A549 (cell line): ENCODE data around the gene DCXR. TPM values are rescaled to one million over a fixed set of nuclear protein-coding genes. Genes with fewer than 3 reads are reported as not detected.
A peak's percentile ranks its signal among the peaks of the same experiment; 100 is the strongest.

ENCODE experiments used
- ATAC-seq, 2 experiments: fragments of 200-7000 bp in 1 of 2; fragments of >200 bp in 1 of 2; cut with Nextera tagmentation in 1 of 2; cut with Tn5 transposase in 1 of 2; 3 replicates each; pipeline versions ENCODE4 v1.8.0 to v1.9.1; 2018 to 2020; ENCODE audit warnings: mild to moderate bottlenecking in 1 of 2, moderate library complexity in 1 of 2
- CTCF ChIA-PET: fragments of 300-600 bp; sonication (Branson Sonifier 250); formaldehyde crosslinking; extraction: SDS; loops from one replicate; lab custom pipeline; 2021; ENCODE audit warnings: antibody characterized with exemption, inconsistent platforms; lab: Yijun Ruan, JAX
- POLR2A ChIA-PET: fragments of 350-600 bp; formaldehyde crosslinking; extraction: SDS; loops from one replicate; lab custom pipeline; 2021; ENCODE audit warnings: antibody characterized with exemption, inconsistent platforms; lab: Yijun Ruan, JAX
- DNase-seq, 2 experiments: peaks; one replicate each; pipeline versions ENCODE4 v3.0.0 to v3.0.0-alpha.2; 2011 to 2016; ENCODE audit warnings: low read depth in 1 of 2, low spot score in 1 of 2
- FAIRE-seq: peaks from 2 replicates; lab custom pipeline; 2011; peaks lifted over from hg19 to GRCh38; lab: Jason Lieb, UNC
- H3K27ac ChIP-seq, 2 experiments: fragments of >200 bp; sonication (Bioruptor Twin); formaldehyde crosslinking; 3 replicates each; pipeline ENCODE4 v1.5.1; 2016 to 2017
- H3K4me1 ChIP-seq: fragments of >200 bp; sonication (Bioruptor Twin); formaldehyde crosslinking; 3 replicates; pipeline ENCODE4 v1.6.1; 2016
- H3K4me2 ChIP-seq: fragments of >200 bp; sonication (Bioruptor Twin); formaldehyde crosslinking; 3 replicates; pipeline ENCODE4 v1.6.1; 2016
- H3K4me3 ChIP-seq: fragments of >200 bp; sonication (Bioruptor Twin); formaldehyde crosslinking; 3 replicates; pipeline ENCODE4 v1.5.1; 2016
- H3K9me3 ChIP-seq: fragments of >200 bp; sonication (Bioruptor Twin); formaldehyde crosslinking; 3 replicates; pipeline ENCODE4 v1.6.1; 2016
- CBX2 ChIP-seq: fragments of 200-600 bp; sonication (generic); IDR thresholded peaks from 2 replicates; pipeline ENCODE4 v1.6.1; 2016; ENCODE audit warnings: low read depth, mild to moderate bottlenecking, borderline replicate concordance
- CEBPB ChIP-seq, 2 experiments: fragments of >200 bp in 1 of 2; sonication (Bioruptor Twin) in 1 of 2; formaldehyde crosslinking in 1 of 2; IDR thresholded peaks; 2 replicates each; pipeline ENCODE4 v1.6.1; 2012 to 2016
- CHD2 ChIP-seq: fragments of 150-350 bp; IDR thresholded peaks from 2 replicates; pipeline ENCODE4 v1.6.1; 2014; ENCODE audit warnings: low read length; ENCODE audit not compliant: partially characterized antibody
- EHF ChIP-seq: fragments of 250-450 bp; sonication (Bioruptor Pico); IDR thresholded peaks from 2 replicates; pipeline ENCODE4 v1.5.0; 2020; ENCODE audit warnings: mild to moderate bottlenecking
- EP300 ChIP-seq, 2 experiments: fragments of >200 bp; sonication (Bioruptor Twin); formaldehyde crosslinking; IDR thresholded peaks; 2 replicates in 1 of 2; 3 replicates in 1 of 2; pipeline ENCODE4 v1.6.1; 2016 to 2017
- FOSB ChIP-seq: fragments of 250-450 bp; sonication (Bioruptor Pico); IDR thresholded peaks from 2 replicates; pipeline ENCODE4 v1.5.0; 2020; ENCODE audit warnings: mild to moderate bottlenecking, moderate library complexity
- FOSL2 ChIP-seq, 2 experiments: fragments of 450-650 bp in 1 of 2; fragments of >200 bp in 1 of 2; sonication (Bioruptor Twin) in 1 of 2; formaldehyde crosslinking; IDR thresholded peaks; 2 replicates each; pipeline versions ENCODE4 v1.5.0 to v1.6.1; 2016 to 2020; ENCODE audit warnings: mild to moderate bottlenecking in 1 of 2, moderate library complexity in 1 of 2
- FOXS1 ChIP-seq: fragments of 250-450 bp; sonication (Bioruptor Pico); IDR thresholded peaks from 2 replicates; pipeline ENCODE4 v1.5.0; 2020; ENCODE audit warnings: mild to moderate bottlenecking, moderate library complexity
- GATA3 ChIP-seq: IDR thresholded peaks from 2 replicates; pipeline ENCODE4 v1.6.1; 2012; ENCODE audit warnings: borderline replicate concordance
- HEYL ChIP-seq: fragments of 250-450 bp; sonication (Bioruptor Pico); IDR thresholded peaks from 2 replicates; pipeline ENCODE4 v1.8.0; 2021; ENCODE audit warnings: mild to moderate bottlenecking, moderate library complexity
- HOXA7 ChIP-seq: fragments of 250-450 bp; sonication (Bioruptor Pico); IDR thresholded peaks from 2 replicates; pipeline ENCODE4 v1.5.0; 2020; ENCODE audit warnings: mild to moderate bottlenecking, moderate library complexity
- HOXB13 ChIP-seq: fragments of 250-450 bp; sonication (Bioruptor Pico); IDR thresholded peaks from 2 replicates; pipeline ENCODE4 v1.5.0; 2020; ENCODE audit warnings: low read depth, mild to moderate bottlenecking, moderate library complexity
- KDM1A ChIP-seq: fragments of 200-600 bp; sonication (generic); IDR thresholded peaks from 2 replicates; pipeline ENCODE4 v1.6.1; 2016; ENCODE audit warnings: low read depth, mild to moderate bottlenecking
- MYC ChIP-seq: IDR thresholded peaks from 2 replicates; pipeline ENCODE4 v1.6.1; 2012; ENCODE audit warnings: mild to moderate bottlenecking, inconsistent platforms, low read length, improper control_type of control experiment, borderline replicate concordance
- RAD21 ChIP-seq, 2 experiments: fragments of >200 bp in 1 of 2; sonication (Bioruptor Twin) in 1 of 2; formaldehyde crosslinking in 1 of 2; IDR thresholded peaks in 1 of 2; conservative IDR thresholded peaks in 1 of 2; 2 replicates in 1 of 2; 3 replicates in 1 of 2; pipeline ENCODE4 v1.6.1; 2012 to 2018; ENCODE audit warnings: inconsistent platforms in 1 of 2
- RARB ChIP-seq: fragments of 250-450 bp; sonication (Bioruptor Pico); IDR thresholded peaks from 2 replicates; pipeline ENCODE4 v1.8.0; 2021; ENCODE audit warnings: mild to moderate bottlenecking, moderate library complexity
- SREBF2 ChIP-seq: fragments of 450-650 bp; IDR thresholded peaks from 2 replicates; pipeline ENCODE4 v1.6.1; 2014; ENCODE audit warnings: mild to moderate bottlenecking, moderate library complexity
- WGBS: methylation state at CpG from one replicate; pipeline ENCODE4 v1.1.6; 2017; ENCODE audit errors: missing lambda C conversion rate; 5-methylcytosine and 5-hydroxymethylcytosine counted together
- polyA plus RNA-seq, 4 experiments: library from polyadenylated mRNA; depleted of rRNA in 3 of 4; stranded (reverse); fragments of >200 nt; fragmentation: RNase III in 1 of 4; extraction: RNeasy Plus Mini Kit Qiagen cat#74134 plus additional on column Dnase treatment in 1 of 4; gene quantifications; 2 replicates in 3 of 4; 3 replicates in 1 of 4; pipeline ENCODE4 v1.2.3, GENCODE V29; 2011 to 2017
- TF ChIP-seq, protein P1 (sequence below): fragments of 150-350 bp; IDR thresholded peaks from 2 replicates; pipeline ENCODE4 v1.6.1; 2014; ENCODE audit warnings: low read depth, mild to moderate bottlenecking, low read length
- TF ChIP-seq, protein P2 (sequence below): fragments of >200 bp; sonication (Bioruptor Twin); formaldehyde crosslinking; IDR thresholded peaks from 2 replicates; pipeline ENCODE4 v1.6.1; 2016
- TF ChIP-seq, protein P3 (sequence below): fragments of 450-650 bp; IDR thresholded peaks from 2 replicates; pipeline ENCODE4 v1.6.1; 2014; ENCODE audit warnings: antibody characterized with exemption
- TF ChIP-seq, protein P4 (sequence below): fragments of 250-450 bp; sonication (Bioruptor Pico); IDR thresholded peaks from 2 replicates; pipeline ENCODE4 v1.5.0; 2020; ENCODE audit warnings: low read depth, mild to moderate bottlenecking, moderate library complexity

The DCXR gene
- polyA plus RNA-seq, 2 of the 4 experiments (the other 2 are of a cell fraction): 39.3 to 70.7 TPM

DNA sequence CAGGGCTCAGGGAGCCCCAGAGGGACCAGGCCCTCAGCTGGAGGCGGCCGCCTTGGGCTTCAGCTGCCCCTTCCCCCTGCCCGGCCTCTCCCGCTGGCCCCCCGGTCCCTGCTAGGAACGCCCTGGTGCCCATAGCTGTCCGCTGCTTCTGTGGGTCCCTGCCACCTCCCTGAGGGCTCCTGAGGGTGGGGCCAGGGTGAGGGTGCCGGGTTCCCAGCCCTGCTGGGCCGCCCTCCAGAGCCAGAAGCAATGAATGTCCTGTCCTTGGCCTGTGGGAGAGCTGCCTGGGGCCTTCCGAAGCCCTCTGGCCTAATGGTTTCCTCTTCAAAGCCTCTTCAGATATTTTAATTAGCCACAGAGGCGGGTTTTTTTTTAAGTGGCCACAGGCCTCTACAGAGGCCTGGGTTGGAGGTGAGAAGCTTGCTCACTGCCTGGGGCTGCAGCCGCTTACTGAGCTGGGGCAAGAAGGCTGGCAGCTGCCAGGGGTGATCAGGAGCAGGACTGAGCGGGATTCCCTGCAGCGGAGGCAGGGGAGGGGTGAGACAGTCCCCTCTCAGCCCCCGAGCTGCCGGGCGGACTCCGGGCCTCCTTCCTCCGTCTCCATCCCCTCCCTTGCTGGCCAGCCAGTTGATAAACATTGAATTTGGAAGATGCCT is 24.7 kb downstream of the DCXR start:
- CTCF ChIA-PET: interaction anchor here (0.6 to 33.2 kb wide), 5 partner anchors 8 to 542 kb away, joined by 3 to 794 read pairs (median 4); partner anchors contain the start of genes CENPX, DCXR, LRRC45 and NOTUM
- H3K9me3 ChIP-seq: no peaks in the 10 kb centered on the region
- WGBS: 91% methylated on average over 15 of the region's 19 CpGs
- no peak overlapping the region for H3K4me2 ChIP-seq
- no peak overlapping the region for H3K4me3 ChIP-seq
- DNase-seq: no peak
- TF ChIP-seq CHD2: no peak
- TF ChIP-seq, all 56 proteins: peak for 0
- FAIRE-seq (no peak), ATAC-seq (0 out of 6 replicates have a peak, but pooled peaks of 1 of the 2 experiments have one; percentile 3)
- POLR2A ChIA-PET: interaction anchor here (0.9 kb wide), 1 partner anchor 9 kb away, joined by 3 read pairs; no protein-coding TSS in a partner anchor
- H3K4me1 ChIP-seq: no peaks in the 10 kb centered on the region
- H3K27ac ChIP-seq: peak overlapping the region in 1 of 2 experiments; percentile 18; a peak in 1 of 6 replicates

DNA sequence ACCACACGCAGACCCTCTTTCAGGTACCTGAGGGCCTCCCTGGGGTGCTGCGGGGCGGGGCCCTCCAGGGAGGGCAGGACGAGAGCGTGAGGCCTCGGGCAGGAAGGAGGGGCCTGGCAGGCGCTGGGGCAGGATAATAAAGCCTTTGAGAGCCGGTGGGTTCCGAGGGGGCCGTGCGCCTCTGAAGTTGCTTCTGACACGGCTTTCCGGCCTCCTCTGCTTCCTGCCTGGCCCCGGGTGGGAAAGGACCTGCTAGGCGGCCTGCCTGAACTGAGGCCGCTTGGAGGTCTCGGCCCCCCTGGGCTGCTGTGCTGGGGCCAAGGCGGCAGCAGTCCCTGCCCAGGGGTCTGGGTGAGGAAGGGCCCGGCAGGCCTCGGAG is 25.2 kb downstream of the DCXR start:
- TF ChIP-seq, protein P1, sequence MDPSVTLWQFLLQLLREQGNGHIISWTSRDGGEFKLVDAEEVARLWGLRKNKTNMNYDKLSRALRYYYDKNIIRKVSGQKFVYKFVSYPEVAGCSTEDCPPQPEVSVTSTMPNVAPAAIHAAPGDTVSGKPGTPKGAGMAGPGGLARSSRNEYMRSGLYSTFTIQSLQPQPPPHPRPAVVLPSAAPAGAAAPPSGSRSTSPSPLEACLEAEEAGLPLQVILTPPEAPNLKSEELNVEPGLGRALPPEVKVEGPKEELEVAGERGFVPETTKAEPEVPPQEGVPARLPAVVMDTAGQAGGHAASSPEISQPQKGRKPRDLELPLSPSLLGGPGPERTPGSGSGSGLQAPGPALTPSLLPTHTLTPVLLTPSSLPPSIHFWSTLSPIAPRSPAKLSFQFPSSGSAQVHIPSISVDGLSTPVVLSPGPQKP: no peak
- TF ChIP-seq, protein P2, sequence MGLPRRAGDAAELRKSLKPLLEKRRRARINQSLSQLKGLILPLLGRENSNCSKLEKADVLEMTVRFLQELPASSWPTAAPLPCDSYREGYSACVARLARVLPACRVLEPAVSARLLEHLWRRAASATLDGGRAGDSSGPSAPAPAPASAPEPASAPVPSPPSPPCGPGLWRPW: no peak
- TF ChIP-seq RARB (CRISPR knock-in tag) (no peak), CBX2 (no peak), SREBF2 (no peak), KDM1A (no peak), EP300 (IDR thresholded peaks at IDR 0.05) (no peak), HOXA7 (no peak)
- TF ChIP-seq, protein P3, sequence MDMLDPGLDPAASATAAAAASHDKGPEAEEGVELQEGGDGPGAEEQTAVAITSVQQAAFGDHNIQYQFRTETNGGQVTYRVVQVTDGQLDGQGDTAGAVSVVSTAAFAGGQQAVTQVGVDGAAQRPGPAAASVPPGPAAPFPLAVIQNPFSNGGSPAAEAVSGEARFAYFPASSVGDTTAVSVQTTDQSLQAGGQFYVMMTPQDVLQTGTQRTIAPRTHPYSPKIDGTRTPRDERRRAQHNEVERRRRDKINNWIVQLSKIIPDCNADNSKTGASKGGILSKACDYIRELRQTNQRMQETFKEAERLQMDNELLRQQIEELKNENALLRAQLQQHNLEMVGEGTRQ: no peak
- TF ChIP-seq, all 56 proteins: peak for 0
- H3K27ac ChIP-seq: peak overlapping the region in 1 of 2 experiments; percentile 18; a peak in 1 of 6 replicates
- DNase-seq (no peak), ATAC-seq (no peak), FAIRE-seq (no peak)
- POLR2A ChIA-PET: no interaction called here
- 89% methylated on average over 20 of the region's 20 CpGs for WGBS
- no peaks in the 10 kb centered on the region; the same call in 2 of the 3 replicates for H3K4me1 ChIP-seq
- H3K4me3 ChIP-seq: no peak overlapping the region
- H3K9me3 ChIP-seq: no peaks in the 10 kb centered on the region
- no peak overlapping the region for H3K4me2 ChIP-seq
- CTCF ChIA-PET: interaction anchor here (0.6 to 33.2 kb wide), 5 partner anchors 8 to 542 kb away, joined by 3 to 794 read pairs (median 4); partner anchors contain the start of genes CENPX, LRRC45 and NOTUM

DNA sequence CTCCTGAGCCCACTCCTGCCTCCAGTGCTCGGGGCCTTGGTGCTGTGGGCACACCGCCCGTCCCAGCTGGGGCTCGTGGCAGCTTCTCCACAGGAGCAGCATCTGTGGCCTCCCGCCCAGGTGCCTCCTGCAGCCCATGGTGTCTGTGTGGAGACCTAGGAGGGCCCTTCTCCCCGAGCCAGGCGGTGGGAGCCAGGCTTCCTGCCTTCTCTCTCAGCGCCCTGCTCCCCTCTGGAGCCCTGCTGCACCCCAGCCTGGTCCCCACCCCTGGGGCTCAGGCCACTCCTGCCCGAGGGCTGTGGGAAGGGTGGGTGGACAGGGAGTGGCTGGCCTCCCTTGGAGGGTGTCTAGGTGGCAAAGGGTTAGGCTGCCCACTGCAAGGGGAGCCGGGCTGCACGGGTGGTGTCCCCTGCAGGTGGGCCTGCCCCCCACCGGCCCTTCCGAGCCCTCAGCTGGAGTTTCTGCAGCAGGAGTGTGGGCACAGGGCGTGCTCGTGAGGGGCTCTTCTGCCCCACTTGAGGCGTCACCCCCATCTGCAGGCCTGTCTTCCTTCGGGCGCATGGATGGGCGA is 25.8 kb downstream of the DCXR start:
- 0 out of 6 replicates have a peak, but pooled peaks of 1 of the 2 experiments have one; percentile 2 for ATAC-seq
- TF ChIP-seq GATA3: no peak
- TF ChIP-seq FOSB (CRISPR knock-in tag): no peak
- TF ChIP-seq FOXS1 (CRISPR knock-in tag): no peak
- no peak for TF ChIP-seq CEBPB (IDR thresholded peaks at IDR 0.05)
- no peak for TF ChIP-seq HOXB13 (CRISPR knock-in tag)
- TF ChIP-seq CBX2: no peak
- TF ChIP-seq, protein P1: no peak
- TF ChIP-seq MYC: no peak
- TF ChIP-seq FOSL2 (IDR thresholded peaks at IDR 0.05): no peak
- no peak for TF ChIP-seq FOSL2 (CRISPR knock-in tag; IDR thresholded peaks at IDR 0.05)
- TF ChIP-seq RAD21 (conservative IDR thresholded peaks at IDR 0.05 in 1 of 2, IDR thresholded peaks at IDR 0.05 in 1 of 2): no peak
- TF ChIP-seq, protein P4, sequence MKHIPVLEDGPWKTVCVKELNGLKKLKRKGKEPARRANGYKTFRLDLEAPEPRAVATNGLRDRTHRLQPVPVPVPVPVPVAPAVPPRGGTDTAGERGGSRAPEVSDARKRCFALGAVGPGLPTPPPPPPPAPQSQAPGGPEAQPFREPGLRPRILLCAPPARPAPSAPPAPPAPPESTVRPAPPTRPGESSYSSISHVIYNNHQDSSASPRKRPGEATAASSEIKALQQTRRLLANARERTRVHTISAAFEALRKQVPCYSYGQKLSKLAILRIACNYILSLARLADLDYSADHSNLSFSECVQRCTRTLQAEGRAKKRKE: no peak
- TF ChIP-seq EHF: no peak
- no peak for TF ChIP-seq HEYL (CRISPR knock-in tag)
- H3K4me2 ChIP-seq: no peak overlapping the region
- H3K4me3 ChIP-seq: no peak overlapping the region
- peak overlapping the region in 1 of 2 experiments; percentile 23; a peak in 1 of 6 replicates for H3K27ac ChIP-seq
- WGBS: 85% methylated on average over 19 of the region's 19 CpGs
- DNase-seq: no peak
- H3K4me1 ChIP-seq: peaks cover 4% of the 10 kb centered on the region
- CTCF ChIA-PET: interaction anchor here (0.9 to 33.2 kb wide), 4 partner anchors 9 to 54 kb away, joined by 3 to 794 read pairs (median 100); partner anchors contain the start of genes CENPX, LRRC45 and NOTUM
- no peak for FAIRE-seq
- no peaks in the 10 kb centered on the region for H3K9me3 ChIP-seq
- POLR2A ChIA-PET: no interaction called here
